GM19324 (cell line): ENCODE data around the gene UPF2.
"Not testable (repeated sequence)": the region's sequence is repeated elsewhere in the genome, so short reads cannot be mapped to it uniquely, and the experiment has no call there.

ENCODE experiments used
- ATAC-seq: cut with Tn5 transposase; IDR thresholded peaks from one replicate; pipeline ENCODE4 v1.9.1; 2021; ENCODE audit warnings: mild to moderate bottlenecking, moderate library complexity; ENCODE audit not compliant: unreplicated experiment, low FRiP score

Gene UPF2

GRCh38 chr10:12042797-12043651, at the start of gene UPF2:
Gene UPF2 (minus strand): TSS chr10:12042809. CDS start chr10:12035423, 7,386 bp downstream.
- ATAC-seq = peak; percentile 68

DNA sequence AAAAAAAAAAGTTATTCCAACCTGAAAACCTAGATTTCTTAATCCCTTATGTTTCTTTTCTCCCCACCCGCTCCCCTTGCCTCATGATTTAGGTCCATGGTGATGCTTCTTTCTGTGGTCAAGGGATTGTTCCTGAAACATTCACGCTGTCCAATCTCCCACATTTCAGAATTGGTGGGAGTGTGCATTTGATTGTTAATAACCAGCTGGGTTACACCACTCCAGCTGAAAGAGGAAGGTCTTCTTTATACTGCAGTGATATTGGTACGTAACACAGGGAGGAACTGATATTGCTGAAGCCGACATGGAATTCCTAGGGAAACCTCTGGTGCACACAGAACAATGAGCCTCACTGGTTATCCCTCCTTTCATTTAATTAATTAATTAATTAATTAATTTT, 48.8 kb upstream of the UPF2 start:
- no peak for ATAC-seq

DNA sequence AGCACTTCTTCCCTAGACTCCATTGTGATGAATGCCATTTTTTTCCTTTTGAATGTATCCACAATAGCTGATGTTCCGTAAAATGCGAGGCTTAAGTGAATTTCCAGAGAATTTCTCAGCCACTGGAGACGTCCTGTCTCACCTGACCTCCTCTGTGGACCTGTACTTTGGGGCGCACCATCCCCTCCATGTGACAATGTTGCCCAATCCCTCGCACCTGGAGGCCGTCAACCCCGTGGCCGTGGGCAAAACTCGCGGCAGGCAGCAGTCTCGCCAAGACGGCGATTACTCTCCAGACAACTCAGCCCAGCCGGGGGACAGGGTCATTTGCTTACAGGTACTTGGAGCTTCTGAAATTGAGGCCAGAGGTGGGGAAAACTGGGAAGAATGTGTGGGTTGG, 46.3 kb upstream of the UPF2 start:
- no peak for ATAC-seq

- no peak for ATAC-seq
Measured at GRCh38 chr10:12081879-12082557, 39.4 kb upstream of the UPF2 start.

DNA sequence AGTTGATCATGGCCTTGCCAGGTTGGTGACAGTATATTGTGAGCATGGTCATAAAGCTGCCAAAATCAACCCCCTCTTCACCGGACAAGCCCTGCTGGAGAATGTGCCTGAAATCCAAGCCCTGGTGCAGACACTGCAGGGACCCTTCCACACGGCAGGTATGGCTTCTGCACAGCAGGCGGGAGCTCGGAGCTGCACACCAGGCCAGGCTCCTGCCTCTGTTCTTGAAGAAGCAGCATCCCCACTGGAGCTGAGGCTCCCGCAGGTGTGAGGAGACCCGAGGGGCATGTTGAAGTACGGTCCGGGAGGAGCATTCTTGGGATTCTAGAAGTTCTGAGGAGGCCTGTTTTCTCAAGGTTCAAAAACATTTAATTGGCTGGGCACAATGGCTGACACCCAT, 38.9 kb upstream of the UPF2 start:
- ATAC-seq = no peak

GRCh38 chr10:12077580-12078180, 35.1 kb upstream of the UPF2 start:
- ATAC-seq = no peak

DNA sequence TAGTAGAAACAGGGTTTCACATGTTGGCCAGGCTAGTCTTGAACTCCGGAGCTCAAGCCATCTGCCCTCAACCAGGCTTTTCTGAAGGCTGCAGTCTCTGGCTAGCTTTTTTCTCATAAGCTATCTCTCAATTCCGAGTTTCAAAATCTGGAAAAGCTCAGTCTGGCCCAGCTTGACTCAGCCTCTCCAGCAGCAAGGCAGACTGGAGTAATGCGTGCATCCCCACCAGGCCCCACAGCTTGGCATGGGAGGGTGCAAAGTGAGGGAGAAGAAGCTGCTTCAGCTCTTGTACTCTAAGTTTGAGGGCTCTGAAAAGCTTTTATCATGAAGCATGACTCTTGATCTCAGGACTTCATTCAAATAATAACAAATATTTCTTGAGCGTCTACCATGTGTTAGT, 30.9 kb upstream of the UPF2 start:
- no peak for ATAC-seq

DNA sequence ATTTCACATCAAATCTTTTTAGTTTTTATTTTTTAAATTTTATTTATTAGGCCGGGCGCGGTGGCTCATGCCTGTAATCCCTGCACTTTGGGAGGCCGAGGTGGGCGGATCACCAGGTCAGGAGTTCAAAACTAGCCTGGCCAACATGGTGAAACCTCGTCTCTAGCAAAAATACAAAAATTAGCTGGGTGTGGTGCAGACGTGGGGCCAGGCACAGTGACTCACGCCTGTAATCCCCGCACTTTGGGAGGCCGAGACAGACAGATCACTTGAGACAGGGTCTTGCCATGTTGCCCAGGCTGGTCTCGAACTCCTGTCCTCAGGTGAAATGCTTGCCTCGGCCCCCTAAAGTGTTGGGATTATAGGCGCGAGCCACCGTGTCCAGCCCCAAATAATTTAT, 28.8 kb upstream of the UPF2 start:
- not testable (repeated sequence) for ATAC-seq

GRCh38 chr10:12068449-12069269, 26.1 kb upstream of the UPF2 start, which contains the start of gene DHTKD1:
Gene DHTKD1 (plus strand): TSS chr10:12068954. CDS start chr10:12069034, 80 bp downstream.
- peak; percentile 99 for ATAC-seq

DNA sequence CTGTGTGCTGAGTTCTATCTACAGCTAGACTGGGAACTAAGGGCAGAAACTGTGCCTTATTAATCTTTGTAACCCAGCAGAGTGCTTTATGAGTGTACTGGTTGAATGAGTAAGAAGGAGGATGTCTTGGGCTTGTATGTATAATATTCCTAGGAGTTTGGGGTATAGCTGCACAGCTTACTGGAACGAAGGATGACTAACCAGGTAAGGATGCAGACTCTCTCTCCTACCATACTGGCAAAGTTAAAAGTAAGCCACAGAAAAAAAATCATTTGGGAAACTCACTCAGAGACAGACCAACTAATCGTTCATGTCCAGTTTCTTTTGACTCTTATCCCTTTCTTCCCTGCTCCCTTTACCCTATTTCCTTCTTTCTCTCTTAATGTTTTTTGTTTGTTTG, 24.7 kb upstream of the UPF2 start:
- no peak for ATAC-seq

- ATAC-seq = no peak
Measured at GRCh38 chr10:12063483-12063818, 20.8 kb upstream of the UPF2 start.

- ATAC-seq = no peak
Measured at GRCh38 chr10:12062754-12063482, 20.3 kb upstream of the UPF2 start.

- ATAC-seq = no peak
Measured at GRCh38 chr10:12061124-12061523, 18.5 kb upstream of the UPF2 start.

- ATAC-seq = no peak
Measured at GRCh38 chr10:12056748-12057147, 14.1 kb upstream of the UPF2 start.

DNA sequence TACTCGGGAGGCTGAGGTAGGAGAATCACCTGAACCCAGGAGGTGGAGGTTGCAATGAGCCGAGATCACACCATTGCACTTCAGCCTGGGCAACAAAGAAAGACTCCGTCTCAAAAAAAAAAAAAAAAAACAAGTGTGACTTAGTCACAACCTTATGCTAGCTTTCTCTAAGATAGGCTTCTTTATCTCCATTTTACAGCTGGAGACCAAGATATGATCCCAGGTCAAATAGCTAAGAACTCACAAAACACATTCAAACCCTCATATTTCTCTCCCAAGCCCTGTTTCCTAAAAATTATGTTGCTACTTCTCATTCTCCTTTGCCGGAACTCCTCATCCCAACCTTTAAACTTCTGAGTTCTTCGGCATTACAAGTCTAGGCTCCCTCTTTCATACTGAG, 13.1 kb upstream of the UPF2 start:
- ATAC-seq = no peak

GRCh38 chr10:12051241-12051640, 8.6 kb upstream of the UPF2 start:
- no peak for ATAC-seq

DNA sequence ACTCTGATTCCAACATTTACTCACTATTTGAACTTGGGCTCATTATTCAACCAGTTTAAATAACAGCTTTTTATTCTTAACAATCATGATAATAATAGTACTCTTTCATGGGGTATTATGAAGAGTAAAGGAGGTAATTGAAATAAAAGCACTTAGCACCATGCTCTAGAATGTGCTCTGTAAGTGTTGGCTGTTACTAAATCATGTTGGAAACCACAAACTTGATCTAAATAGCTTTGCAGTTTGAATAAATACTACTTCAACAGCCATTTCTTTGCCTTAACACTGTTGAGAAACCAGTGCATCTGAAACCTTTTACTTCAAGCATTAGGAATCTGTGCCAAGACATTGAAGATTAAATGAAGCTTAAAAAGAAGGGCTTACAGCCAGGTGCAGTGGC, 7.9 kb upstream of the UPF2 start:
- no peak for ATAC-seq

DNA sequence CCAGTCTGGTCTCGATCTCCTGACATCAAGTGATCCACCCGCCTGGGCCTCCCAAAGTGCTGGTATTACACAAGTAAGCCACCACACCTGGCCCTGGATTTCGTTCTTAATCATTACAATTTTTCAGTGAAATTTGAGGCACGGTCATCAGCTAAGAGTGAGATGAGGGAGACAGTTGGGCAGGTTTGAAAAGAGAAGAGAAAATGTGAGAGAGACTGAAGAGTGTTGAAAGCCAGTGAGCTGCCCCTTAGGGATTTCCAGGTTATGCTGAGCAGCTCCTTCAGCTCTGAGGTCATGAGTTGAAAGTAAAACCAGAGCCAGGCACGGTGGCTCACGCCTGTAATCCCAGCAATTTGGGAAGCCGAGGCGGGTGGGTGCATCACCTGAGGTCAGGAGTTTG, 5.9 kb upstream of the UPF2 start:
- ATAC-seq = no peak

GRCh38 chr10:12045596-12045995, 3.0 kb upstream of the UPF2 start:
- no peak for ATAC-seq

DNA sequence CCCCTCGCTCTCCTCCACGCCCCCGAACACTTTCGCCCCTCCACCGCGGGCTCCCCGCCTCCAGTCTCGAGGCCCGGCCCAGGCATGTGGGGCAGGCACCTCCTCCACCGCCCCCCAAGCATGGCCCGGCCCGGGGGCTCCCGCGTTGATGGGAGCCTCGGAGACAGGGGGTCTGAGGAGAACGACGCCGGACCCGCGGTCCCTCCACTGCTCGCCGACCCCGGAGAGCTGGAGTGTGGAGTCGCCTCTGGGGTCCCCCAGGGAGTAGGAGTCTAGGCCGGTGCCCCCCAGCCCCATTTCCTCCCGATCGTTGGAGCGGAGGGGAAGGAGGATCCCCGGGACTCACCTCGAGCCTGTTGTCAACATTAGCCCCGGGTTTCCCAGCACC, 206 bp downstream of the UPF2 start:
- peak; percentile 7 for ATAC-seq
